ENCODE data around the gene RTN4RL1. TPM values are rescaled to one million over a fixed set of nuclear protein-coding genes. Genes with fewer than 3 reads are reported as not detected.

The RTN4RL1 gene
- total and polyA plus RNA-seq, 11 donors, result 1.7 to 4.9 (median 2.7) TPM

DNA sequence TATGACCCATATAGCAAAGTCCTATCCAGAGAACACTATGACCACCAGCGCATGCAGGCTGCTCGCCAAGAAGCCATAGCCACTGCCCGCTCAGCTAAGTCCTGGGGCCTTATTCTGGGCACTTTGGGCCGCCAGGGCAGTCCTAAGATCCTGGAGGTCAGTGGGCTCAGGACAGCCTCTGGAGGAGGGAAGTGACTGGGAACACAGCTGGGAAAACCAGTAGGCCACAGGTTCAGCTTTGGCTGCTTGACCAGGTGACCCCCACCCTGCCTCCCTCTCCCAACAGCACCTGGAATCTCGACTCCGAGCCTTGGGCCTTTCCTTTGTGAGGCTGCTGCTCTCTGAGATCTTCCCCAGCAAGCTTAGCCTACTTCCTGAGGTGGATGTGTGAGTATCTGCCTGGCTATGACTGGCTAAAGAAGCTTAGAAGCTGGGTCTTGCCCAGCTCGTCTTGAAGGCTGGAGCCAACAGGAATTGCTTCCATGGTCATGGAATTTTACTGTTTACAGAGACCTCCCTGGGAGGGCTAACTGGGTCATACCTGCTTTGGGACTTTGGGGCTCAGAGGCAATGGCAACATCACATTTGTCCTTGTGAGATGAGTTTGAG lies 15.2 kb upstream of the RTN4RL1 start:
- Histone ChIP-seq H3K9me3 (no peaks in the 10 kb centered on the region), H3K4me3 (no peak overlapping the region), H3K36me3 (peaks cover 0 to 67% (median 42%) of the 10 kb centered on the region in 9 donors), H3K27me3 (no peaks in the 10 kb centered on the region), H3K27ac (no peak overlapping the region), H3K4me1 (peaks cover 3 to 35% (median 22%) of the 10 kb centered on the region in 12 donors)
- TF ChIP-seq POLR2A (IDR thresholded peaks at IDR 0.05), result no peak
- TF ChIP-seq, protein P1, sequence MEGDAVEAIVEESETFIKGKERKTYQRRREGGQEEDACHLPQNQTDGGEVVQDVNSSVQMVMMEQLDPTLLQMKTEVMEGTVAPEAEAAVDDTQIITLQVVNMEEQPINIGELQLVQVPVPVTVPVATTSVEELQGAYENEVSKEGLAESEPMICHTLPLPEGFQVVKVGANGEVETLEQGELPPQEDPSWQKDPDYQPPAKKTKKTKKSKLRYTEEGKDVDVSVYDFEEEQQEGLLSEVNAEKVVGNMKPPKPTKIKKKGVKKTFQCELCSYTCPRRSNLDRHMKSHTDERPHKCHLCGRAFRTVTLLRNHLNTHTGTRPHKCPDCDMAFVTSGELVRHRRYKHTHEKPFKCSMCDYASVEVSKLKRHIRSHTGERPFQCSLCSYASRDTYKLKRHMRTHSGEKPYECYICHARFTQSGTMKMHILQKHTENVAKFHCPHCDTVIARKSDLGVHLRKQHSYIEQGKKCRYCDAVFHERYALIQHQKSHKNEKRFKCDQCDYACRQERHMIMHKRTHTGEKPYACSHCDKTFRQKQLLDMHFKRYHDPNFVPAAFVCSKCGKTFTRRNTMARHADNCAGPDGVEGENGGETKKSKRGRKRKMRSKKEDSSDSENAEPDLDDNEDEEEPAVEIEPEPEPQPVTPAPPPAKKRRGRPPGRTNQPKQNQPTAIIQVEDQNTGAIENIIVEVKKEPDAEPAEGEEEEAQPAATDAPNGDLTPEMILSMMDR (IDR thresholded peaks at IDR 0.05), result no peak
- no peak for ATAC-seq
- no peak for DNase-seq
- intact Hi-C loops (cut with DNase I), result loop anchor here in 5 of 10 donors (5.0 to 10.0 kb wide), 4 partner anchors 133 to 373 kb away; partner anchors contain the start of genes PRPF8 (in 1 of the 5) and TLCD2 (in 1 of the 5)
- 85 to 96% (median 87%) methylated on average over 7 of the region's 7 CpGs for WGBS, 4 donors

DNA sequence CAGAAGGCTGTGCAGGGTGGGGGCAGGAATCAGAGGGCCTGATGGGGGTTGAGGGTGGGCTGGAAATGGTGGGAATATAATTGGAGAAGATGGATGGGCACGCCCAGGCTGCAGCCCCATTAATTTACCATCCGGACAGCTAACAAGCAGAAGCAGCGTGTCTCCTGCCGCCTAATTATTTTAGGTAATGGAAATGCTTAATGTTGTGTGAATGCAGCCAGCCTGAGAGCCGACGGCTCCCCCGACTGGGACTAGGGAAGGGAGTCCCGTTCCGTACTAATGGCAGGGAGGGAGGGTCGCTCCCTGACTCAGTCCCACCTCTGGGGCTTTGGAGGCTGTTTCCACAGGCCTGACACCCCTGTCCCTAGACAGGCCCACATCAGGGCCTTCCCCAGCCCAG lies 12.0 kb upstream of the RTN4RL1 start:
- H3K27ac ChIP-seq, result no peak overlapping the region
- intact Hi-C loops (cut with DNase I), result loop anchor here in 3 of 10 donors (10.0 kb wide), 3 partner anchors 302 to 472 kb away; partner anchors contain the start of gene PITPNA (in 1 of the 3)
- peaks cover 0 to 13% (median 6%) of the 10 kb centered on the region in 12 donors for H3K4me1 ChIP-seq
- H3K4me3 ChIP-seq, result no peak overlapping the region
- H3K27me3 ChIP-seq, result no peaks in the 10 kb centered on the region
- H3K36me3 ChIP-seq, result peaks cover 0 to 55% (median 41%) of the 10 kb centered on the region in 9 donors
- DNase-seq (no peak), ATAC-seq (no peak)
- no peak for TF ChIP-seq POLR2A (IDR thresholded peaks at IDR 0.05)
- TF ChIP-seq, protein P1 (IDR thresholded peaks at IDR 0.05), result no peak
- 91 to 94% (median 92%) methylated on average over 4 to 10 of the region's 10 CpGs for WGBS, 4 donors
- no peaks in the 10 kb centered on the region for H3K9me3 ChIP-seq

DNA sequence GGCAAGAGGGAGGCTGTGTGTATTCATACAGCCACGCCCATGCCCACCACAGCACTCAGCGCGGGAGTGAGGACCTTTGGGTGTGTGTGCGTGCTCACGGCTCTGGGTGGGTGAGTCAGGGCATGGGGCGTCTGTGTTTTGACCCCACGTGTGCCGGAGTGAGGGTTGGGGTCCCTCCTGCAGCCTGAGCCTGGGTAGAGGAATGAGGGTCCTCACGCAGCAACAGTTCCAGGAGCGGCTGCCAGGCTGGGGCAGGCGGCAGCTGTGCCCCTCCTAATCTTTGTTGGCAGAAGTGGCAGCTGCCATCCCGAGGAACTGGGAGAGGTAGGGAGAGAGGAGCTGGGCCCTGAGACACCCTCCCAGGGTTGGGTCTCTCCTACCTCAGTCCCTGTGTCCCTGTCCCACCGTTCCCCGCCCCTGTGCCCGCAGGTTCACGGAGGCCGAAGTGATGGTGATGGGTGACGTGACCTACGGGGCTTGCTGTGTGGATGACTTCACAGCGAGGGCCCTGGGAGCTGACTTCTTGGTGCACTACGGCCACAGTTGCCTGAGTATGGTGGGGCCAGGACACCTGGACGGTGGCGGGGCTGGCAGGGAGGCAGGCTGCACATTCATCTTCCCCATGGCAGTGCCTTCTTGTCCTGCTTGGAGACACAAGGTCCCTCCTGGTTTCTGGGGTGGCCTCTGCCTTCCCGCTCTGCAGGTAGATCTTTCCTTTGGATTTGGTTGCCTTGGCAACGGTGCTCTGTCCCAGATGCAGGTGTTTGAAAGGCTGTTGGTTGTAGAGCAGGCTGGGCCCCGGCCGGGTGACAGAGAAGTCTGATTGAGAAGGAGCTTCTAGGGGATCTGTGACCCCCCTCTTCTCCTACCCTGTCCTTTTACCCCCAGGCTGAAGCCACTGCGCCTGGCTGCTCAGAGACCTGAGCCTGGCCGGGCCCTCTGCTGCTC lies 10.7 kb upstream of the RTN4RL1 start:
- Histone ChIP-seq H3K36me3 (peaks cover 0 to 55% (median 41%) of the 10 kb centered on the region in 9 donors), H3K4me3 (no peak overlapping the region), H3K27ac (no peak overlapping the region), H3K4me1 (peaks cover 4 to 16% (median 11%) of the 10 kb centered on the region in 12 donors), H3K27me3 (no peaks in the 10 kb centered on the region), H3K9me3 (no peaks in the 10 kb centered on the region)
- no peak for TF ChIP-seq POLR2A (IDR thresholded peaks at IDR 0.05)
- TF ChIP-seq, protein P1 (IDR thresholded peaks at IDR 0.05), result no peak
- intact Hi-C loops (cut with DNase I), result loop anchor here in 3 of 10 donors (10.0 kb wide), 3 partner anchors 301 to 471 kb away; partner anchors contain the start of gene PITPNA (in 1 of the 3)
- 87 to 94% (median 92%) methylated on average over 25 to 29 of the region's 29 CpGs for WGBS, 4 donors
- DNase-seq, result no peak
- ATAC-seq, result no peak

All from heart left ventricle (tissue), 16 donors.